Endothelial cell of umbilical vein (primary cell): Measurements from ENCODE around the gene ASPHD2. TPM values are rescaled to one million over a fixed set of nuclear protein-coding genes. Genes with fewer than 3 reads are reported as not detected.

Source experiments
- BruUV-seq: library from RNA; stranded (reverse); fragments of 400-500 nt; replicated peaks from 2 replicates; lab custom pipeline; 2021; lab: Mats Ljungman, UMichigan
- CTCF ChIA-PET: fragments of 300-600, 350-600 bp; sonication (Branson Sonifier 250); formaldehyde crosslinking; loops from one replicate; lab custom pipeline; 2021; ENCODE audit warnings: antibody characterized with exemption, inconsistent platforms; lab: Charles Lee
- POLR2A ChIA-PET: fragments of 300-600, 350-600 bp; sonication (Branson Sonifier 250); formaldehyde crosslinking; loops from one replicate; lab custom pipeline; 2021; ENCODE audit warnings: antibody characterized with exemption, inconsistent platforms; lab: Charles Lee
- DNase-seq: peaks from one replicate; pipeline ENCODE4 v3.0.0-alpha.2; 2011; ENCODE audit warnings: low read depth, low spot score
- FAIRE-seq: peaks from 2 replicates; lab custom pipeline; 2011; peaks lifted over from hg19 to GRCh38; lab: Jason Lieb, UNC
- H2AFZ ChIP-seq: 2 replicates; pipeline ENCODE4 v1.6.0; 2012; ENCODE audit warnings: low read depth, low read length, control low read depth, inconsistent platforms
- H3K27ac ChIP-seq: 2 replicates; pipeline ENCODE4 v1.5.1; 2011; ENCODE audit warnings: low read depth, mild to moderate bottlenecking, control low read depth, low read length, moderate library complexity; ENCODE audit not compliant: insufficient read depth
- H3K27me3 ChIP-seq, 2 experiments: 2 replicates each; pipeline versions ENCODE4 v1.6.0 to v1.6.1; 2011; ENCODE audit warnings: low read length in 2 of 2, mixed read lengths in 1 of 2; ENCODE audit not compliant: control insufficient read depth in 2 of 2, insufficient read depth in 2 of 2
- H3K36me3 ChIP-seq, 2 experiments: 2 replicates in 1 of 2; 3 replicates in 1 of 2; pipeline ENCODE4 v1.5.1; 2011; ENCODE audit warnings: low read length in 2 of 2, mild to moderate bottlenecking in 1 of 2, moderate library complexity in 1 of 2; ENCODE audit not compliant: control insufficient read depth in 2 of 2, insufficient read depth in 2 of 2; ENCODE audit errors: extremely low read depth in 1 of 2
- H3K4me1 ChIP-seq: 3 replicates; pipeline ENCODE4 v1.5.1; 2011; ENCODE audit warnings: mild to moderate bottlenecking, low read length; ENCODE audit not compliant: control insufficient read depth, insufficient read depth; ENCODE audit errors: extremely low read depth
- H3K4me2 ChIP-seq: 2 replicates; pipeline ENCODE4 v1.6.1; 2011; ENCODE audit warnings: low read length, control low read depth, mixed read lengths; ENCODE audit not compliant: insufficient read depth
- H3K4me3 ChIP-seq, 3 experiments: fragments of 200-600 bp in 1 of 3; sonication (generic), shearing (Covaris generic) in 1 of 3; replicated peaks in 1 of 3; 2 replicates each; pipeline ENCODE4 v1.5.1; 2011 to 2016; ENCODE audit warnings: control low read depth in 3 of 3, low read length in 3 of 3, mild to moderate bottlenecking in 2 of 3, inconsistent platforms in 1 of 3, low read depth in 1 of 3, moderate library complexity in 1 of 3; ENCODE audit not compliant: insufficient read depth in 1 of 3
- H3K79me2 ChIP-seq: 2 replicates; pipeline ENCODE4 v1.6.0; 2012; ENCODE audit warnings: low read length, inconsistent platforms; ENCODE audit not compliant: control insufficient read depth, insufficient read depth
- H3K9ac ChIP-seq: replicated peaks from 2 replicates; pipeline ENCODE3; 2011; ENCODE audit warnings: low read length, control low read depth; ENCODE audit not compliant: insufficient read depth; ENCODE audit errors: extremely low read depth
- H3K9me1 ChIP-seq: replicated peaks from 3 replicates; pipeline ENCODE4 v1.6.0; 2011; ENCODE audit warnings: mild to moderate bottlenecking, low read length; ENCODE audit not compliant: control insufficient read depth, insufficient read depth; ENCODE audit errors: extremely low read depth
- H3K9me3 ChIP-seq: replicated peaks from 2 replicates; pipeline ENCODE4 v1.5.1; 2012; ENCODE audit warnings: low read length, inconsistent platforms; ENCODE audit not compliant: control insufficient read depth, insufficient read depth
- H4K20me1 ChIP-seq: replicated peaks from 2 replicates; pipeline ENCODE3; 2011; ENCODE audit warnings: mild to moderate bottlenecking, low read length; ENCODE audit not compliant: control insufficient read depth, insufficient read depth; ENCODE audit errors: extremely low read depth
- CTCF ChIP-seq, 2 donors: IDR thresholded peaks; 1 replicate in 1 of 2; 2 replicates in 1 of 2; pipeline ENCODE4 v1.5.1; 2011; ENCODE audit warnings: low read length in 2 of 2, mild to moderate bottlenecking in 2 of 2, moderate library complexity in 2 of 2, control low read depth in 1 of 2, inconsistent platforms in 1 of 2, low read depth in 1 of 2; ENCODE audit not compliant: insufficient read depth in 1 of 2; ENCODE audit errors: extremely low read depth in 1 of 2
- EZH2 ChIP-seq: IDR thresholded peaks from 2 replicates; pipeline ENCODE4 v1.6.1; 2012; ENCODE audit warnings: borderline replicate concordance, low read depth, mild to moderate bottlenecking, moderate library complexity, low read length, inconsistent platforms; ENCODE audit not compliant: severe bottlenecking
- FOS ChIP-seq: IDR thresholded peaks from 2 replicates; pipeline ENCODE4 v1.6.1; 2011; ENCODE audit warnings: mild to moderate bottlenecking, low read length, moderate library complexity, borderline replicate concordance; ENCODE audit not compliant: insufficient read depth
- GATA2 ChIP-seq: IDR thresholded peaks from 2 replicates; pipeline ENCODE4 v1.7.0; 2011; ENCODE audit warnings: low read depth, mild to moderate bottlenecking, moderate library complexity, mixed read lengths, low read length; ENCODE audit not compliant: insufficient read length, insufficient read depth
- JUN ChIP-seq: IDR thresholded peaks from 2 replicates; pipeline ENCODE4 v1.6.1; 2011; ENCODE audit warnings: borderline replicate concordance, low read depth; ENCODE audit not compliant: insufficient read length, insufficient read depth
- MAX ChIP-seq: IDR thresholded peaks from 2 replicates; pipeline ENCODE4 v1.6.1; 2011; ENCODE audit not compliant: insufficient read depth, insufficient read length
- MYC ChIP-seq: IDR thresholded peaks from one replicate; pipeline ENCODE4 v1.6.1; 2011; ENCODE audit warnings: mild to moderate bottlenecking, low read depth, low read length
- POLR2A ChIP-seq: IDR thresholded peaks from 2 replicates; pipeline ENCODE4 v1.6.1; 2012; ENCODE audit warnings: low read depth, mild to moderate bottlenecking, control low read depth, low read length
- POLR2AphosphoS5 ChIP-seq: IDR thresholded peaks from 2 replicates; pipeline ENCODE4 v1.6.1; 2012; ENCODE audit warnings: low read depth, mild to moderate bottlenecking, control low read depth, low read length, moderate library complexity; ENCODE audit not compliant: insufficient read depth
- dilution Hi-C: fragments of 300-500 bp; cut with MboI; formaldehyde crosslinking; loops from one replicate; pipeline ENCODE4 v1.15.0; 2019; ENCODE audit warnings: low sequenced_read_pairs; ENCODE audit not compliant: extremely low pct_ligation_motif_present
- intact Hi-C: fragments of 100-400 bp; cut with micrococcal nuclease; formaldehyde crosslinking; loops from one replicate; pipeline ENCODE4 v1.10.0; 2022
- polyA plus RNA-seq, 4 experiments: library from polyadenylated mRNA; depleted of rRNA in 3 of 4; stranded (reverse) in 3 of 4; unstranded in 1 of 4; fragments of >200 nt; gene quantifications; 2 replicates each; pipeline versions ENCODE4 v1.2.1 to v1.2.3, GENCODE V29; 2011 to 2012; ENCODE audit warnings: missing spikeins in 1 of 4
- total RNA-seq: library from RNA; stranded (reverse); gene quantifications from 2 replicates; pipeline ENCODE4 v1.2.3, GENCODE V29; 2021

Gene ASPHD2
- total and polyA plus RNA-seq, 2 donors (not counting 3 experiments of a cell fraction or from before 2014, with no cell fraction given) = 4.8 to 5.5 TPM

- Histone ChIP-seq H3K4me1 (no peaks in the 10 kb centered on the region), H3K27me3 (peaks cover 2 to 4% of the 10 kb centered on the region in 2 experiments), H3K4me3 (no peak overlapping the region), H3K36me3 (no peaks in the 10 kb centered on the region), H2AFZ (no peak overlapping the region), H3K4me2 (no peak overlapping the region), H3K9ac (no peak overlapping the region), H4K20me1 (no peaks in the 10 kb centered on the region), H3K9me1 (no peaks in the 10 kb centered on the region), H3K79me2 (no peaks in the 10 kb centered on the region), H3K9me3 (no peaks in the 10 kb centered on the region), H3K27ac (no peak overlapping the region)
- no TSS peak for BruUV-seq
- DNase-seq (peak; percentile 47), FAIRE-seq (no peak)
- ChIA-PET POLR2A (interaction anchor here (0.6 kb wide), 1 partner anchor 66 kb away, joined by 3 read pairs; no protein-coding TSS in a partner anchor), CTCF (interaction anchor here (1.3 to 6.6 kb wide), 6 partner anchors 16 to 271 kb away, joined by 3 to 76 read pairs (median 5); no protein-coding TSS in a partner anchor)
- dilution Hi-C loops (no loop called here), intact Hi-C loops (no loop called here)
- TF ChIP-seq CTCF (IDR thresholded peaks at IDR 0.05; ENCODE audit: extremely low read depth in 1 of 2, insufficient read depth in 1 of 2, low read depth in 1 of 2, low read length in 2 of 2) (no peak), POLR2A (no peak), GATA2 (no peak), FOS (no peak), EZH2 (no peak), JUN (no peak), POLR2AphosphoS5 (no peak), MYC (no peak), MAX (no peak)
Observed at GRCh38 chr22:26394777-26395176, 34.3 kb upstream of the ASPHD2 start.
